HepG2 (cell line): ENCODE measurements around the gene CASP7. TPM values are rescaled to one million over a fixed set of nuclear protein-coding genes. Genes with fewer than 3 reads are reported as not detected.

ENCODE experiments used
- AGO2 ChIP-seq: fragments of 200-400 bp; formaldehyde crosslinking; optimal IDR thresholded peaks from 2 replicates; pipeline ENCODE3; 2017; ENCODE audit warnings: mild to moderate bottlenecking, low read depth, low read length, moderate library complexity
- ARNT ChIP-seq: fragments of 450-650 bp; IDR thresholded peaks from 2 replicates; pipeline ENCODE4 v1.6.1; 2017
- CEBPG ChIP-seq: IDR thresholded peaks from 2 replicates; pipeline ENCODE4 v1.6.1; 2016
- CREB1 ChIP-seq, 2 experiments: fragments of 450-650 bp in 1 of 2; IDR thresholded peaks; 2 replicates each; pipeline ENCODE4 v1.6.1; 2016 to 2017; ENCODE audit warnings: control low read depth in 1 of 2, mild to moderate bottlenecking in 1 of 2, missing compliant biosample characterization in 1 of 2, missing genetic modification characterization in 1 of 2
- ELF3 ChIP-seq: IDR thresholded peaks from 2 replicates; pipeline ENCODE4 v1.6.1; 2016; ENCODE audit warnings: missing genetic modification reagents, missing compliant biosample characterization
- ETV5 ChIP-seq: IDR thresholded peaks from 2 replicates; pipeline ENCODE4 v1.6.1; 2018; ENCODE audit warnings: missing biosample characterization, missing genetic modification reagents, inconsistent platforms, borderline replicate concordance
- FOXA1 ChIP-seq, 2 experiments: fragments of 450-650 bp in 1 of 2; sonication (generic) in 1 of 2; formaldehyde crosslinking in 1 of 2; IDR thresholded peaks; 2 replicates each; pipeline versions ENCODE4 v1.4.0 to v1.6.1; 2016 to 2020; ENCODE audit warnings: missing genetic modification reagents in 1 of 2
- MTF2 ChIP-seq: sonication (generic); formaldehyde crosslinking; IDR thresholded peaks from 2 replicates; pipeline ENCODE4 v1.5.0; 2020; ENCODE audit warnings: missing genetic modification reagents, borderline replicate concordance
- NCOR1 ChIP-seq: fragments of 200-600 bp; sonication (generic); IDR thresholded peaks from 2 replicates; pipeline ENCODE4 v1.7.0; 2017; ENCODE audit warnings: antibody characterized with exemption, low read length, borderline replicate concordance
- PCBP2 ChIP-seq: fragments of 200-400 bp; formaldehyde crosslinking; optimal IDR thresholded peaks from 2 replicates; pipeline ENCODE3; 2018; ENCODE audit warnings: low read length, low read depth; ENCODE audit not compliant: poor library complexity, severe bottlenecking
- RARA ChIP-seq: IDR thresholded peaks from 2 replicates; pipeline ENCODE4 v1.6.1; 2016; ENCODE audit warnings: missing genetic modification reagents, missing compliant biosample characterization
- SP1 ChIP-seq, 2 experiments: fragments of 450-650 bp in 1 of 2; sonication (generic) in 1 of 2; formaldehyde crosslinking in 1 of 2; IDR thresholded peaks; 2 replicates each; pipeline versions ENCODE4 v1.4.0 to v1.6.1; 2016 to 2020; ENCODE audit warnings: missing genetic modification reagents in 1 of 2
- SP140L ChIP-seq: sonication (generic); formaldehyde crosslinking; IDR thresholded peaks from 2 replicates; pipeline ENCODE4 v1.4.0; 2020; ENCODE audit warnings: missing genetic modification reagents, borderline replicate concordance
- TP53 ChIP-seq: sonication (generic); formaldehyde crosslinking; conservative IDR thresholded peaks from 2 replicates; pipeline ENCODE4 v1.4.0; 2020; ENCODE audit warnings: missing genetic modification reagents
- ZBTB20 ChIP-seq: sonication (generic); formaldehyde crosslinking; IDR thresholded peaks from 2 replicates; pipeline ENCODE4 v1.8.1; 2023; ENCODE audit warnings: missing genetic modification reagents, low read depth, mild to moderate bottlenecking, borderline replicate concordance
- ZFP41 ChIP-seq: sonication (generic); formaldehyde crosslinking; IDR thresholded peaks from 2 replicates; pipeline ENCODE4 v1.4.0; 2020; ENCODE audit warnings: mild to moderate bottlenecking, missing genetic modification reagents, borderline replicate concordance
- ZNF672 ChIP-seq: sonication (generic); formaldehyde crosslinking; IDR thresholded peaks from 2 replicates; pipeline ENCODE4 v1.8.1; 2022; ENCODE audit warnings: missing genetic modification reagents
- polyA plus RNA-seq, 8 experiments: library from polyadenylated mRNA; depleted of rRNA in 3 of 8; stranded (reverse) in 7 of 8; unstranded in 1 of 8; fragments of >200 nt; fragmentation: Illumina TruSeq in 4 of 8; extraction: Trizol in 4 of 8; gene quantifications; 2 replicates each; pipeline versions ENCODE4 v1.2.1 to v1.2.3, GENCODE V29; 2011 to 2016; ENCODE audit warnings: low read depth in 4 of 8, missing spikeins in 1 of 8, mixed read lengths in 1 of 8; ENCODE audit not compliant: insufficient read depth in 1 of 8
- total RNA-seq, 5 experiments: library from RNA; depleted of rRNA; stranded (reverse); fragments of >200 nt; fragmentation: Illumina TruSeq; extraction: Trizol; gene quantifications; 2 replicates each; pipeline ENCODE4 v1.2.3, GENCODE V29; 2016; ENCODE audit warnings: low read depth in 1 of 5
- TF ChIP-seq, protein P1 (sequence below): sonication (generic); formaldehyde crosslinking; IDR thresholded peaks from 2 replicates; pipeline ENCODE4 v1.8.0; 2022; ENCODE audit warnings: missing genetic modification reagents, mild to moderate bottlenecking, borderline replicate concordance
- TF ChIP-seq, protein P2 (sequence below): sonication (generic); formaldehyde crosslinking; IDR thresholded peaks from 2 replicates; pipeline ENCODE4 v1.5.0; 2020; ENCODE audit warnings: mild to moderate bottlenecking, missing genetic modification reagents
- TF ChIP-seq, protein P3 (sequence below): sonication (generic); formaldehyde crosslinking; IDR thresholded peaks from 2 replicates; pipeline ENCODE4 v1.4.0; 2020; ENCODE audit warnings: missing genetic modification reagents

Gene CASP7
- total and polyA plus RNA-seq, 2 of the 13 experiments (the other 11 are each of a cell fraction or from before 2014, with no cell fraction given) = 11.9 to 39.3 TPM

DNA sequence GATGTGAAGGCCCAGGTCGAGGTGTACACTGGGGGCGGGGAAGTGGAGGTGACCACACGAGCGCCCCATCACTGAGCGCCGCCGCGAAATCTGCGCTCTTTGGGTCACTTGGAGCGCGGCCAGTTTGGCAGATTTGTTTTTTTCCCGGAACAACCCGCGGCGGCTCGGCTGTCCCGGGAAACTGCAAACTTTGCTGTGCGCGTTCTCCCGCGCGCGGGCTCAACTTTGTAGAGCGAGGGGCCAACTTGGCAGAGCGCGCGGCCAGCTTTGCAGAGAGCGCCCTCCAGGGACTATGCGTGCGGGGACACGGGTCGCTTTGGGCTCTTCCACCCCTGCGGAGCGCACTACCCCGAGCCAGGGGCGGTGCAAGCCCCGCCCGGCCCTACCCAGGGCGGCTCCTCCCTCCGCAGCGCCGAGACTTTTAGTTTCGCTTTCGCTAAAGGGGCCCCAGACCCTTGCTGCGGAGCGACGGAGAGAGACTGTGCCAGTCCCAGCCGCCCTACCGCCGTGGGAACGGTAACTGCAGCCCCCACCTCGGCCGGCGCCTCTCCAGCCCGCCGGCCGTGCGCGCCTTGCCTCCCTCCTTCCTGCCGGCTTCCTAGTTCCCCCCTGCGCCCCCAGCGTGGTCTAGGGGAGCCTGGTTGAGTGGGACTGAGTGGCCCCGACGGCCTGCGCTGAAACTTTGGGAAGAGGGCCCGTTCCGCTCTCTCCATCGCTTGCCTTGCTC, at the start of gene CASP7 (continued):
- no peak for TF ChIP-seq MTF2 (CRISPR knock-in tag)
- TF ChIP-seq, protein P1, sequence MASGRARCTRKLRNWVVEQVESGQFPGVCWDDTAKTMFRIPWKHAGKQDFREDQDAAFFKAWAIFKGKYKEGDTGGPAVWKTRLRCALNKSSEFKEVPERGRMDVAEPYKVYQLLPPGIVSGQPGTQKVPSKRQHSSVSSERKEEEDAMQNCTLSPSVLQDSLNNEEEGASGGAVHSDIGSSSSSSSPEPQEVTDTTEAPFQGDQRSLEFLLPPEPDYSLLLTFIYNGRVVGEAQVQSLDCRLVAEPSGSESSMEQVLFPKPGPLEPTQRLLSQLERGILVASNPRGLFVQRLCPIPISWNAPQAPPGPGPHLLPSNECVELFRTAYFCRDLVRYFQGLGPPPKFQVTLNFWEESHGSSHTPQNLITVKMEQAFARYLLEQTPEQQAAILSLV (CRISPR knock-in tag) = 0 out of 2 replicates have a peak, but pooled peaks have one; percentile 26
- 0 out of 2 replicates have a peak, but pooled peaks have one; percentile 3 for TF ChIP-seq CEBPG
- TF ChIP-seq RARA (CRISPR knock-in tag) = 0 out of 2 replicates have a peak, but pooled peaks have one; percentile 15
- TF ChIP-seq ARNT = no peak
- TF ChIP-seq TP53 = no peak
- 0 out of 2 replicates have a peak, but pooled peaks have one; percentile 22 for TF ChIP-seq ZBTB20 (CRISPR knock-in tag)
- no peak for TF ChIP-seq PCBP2
- TF ChIP-seq, protein P2, sequence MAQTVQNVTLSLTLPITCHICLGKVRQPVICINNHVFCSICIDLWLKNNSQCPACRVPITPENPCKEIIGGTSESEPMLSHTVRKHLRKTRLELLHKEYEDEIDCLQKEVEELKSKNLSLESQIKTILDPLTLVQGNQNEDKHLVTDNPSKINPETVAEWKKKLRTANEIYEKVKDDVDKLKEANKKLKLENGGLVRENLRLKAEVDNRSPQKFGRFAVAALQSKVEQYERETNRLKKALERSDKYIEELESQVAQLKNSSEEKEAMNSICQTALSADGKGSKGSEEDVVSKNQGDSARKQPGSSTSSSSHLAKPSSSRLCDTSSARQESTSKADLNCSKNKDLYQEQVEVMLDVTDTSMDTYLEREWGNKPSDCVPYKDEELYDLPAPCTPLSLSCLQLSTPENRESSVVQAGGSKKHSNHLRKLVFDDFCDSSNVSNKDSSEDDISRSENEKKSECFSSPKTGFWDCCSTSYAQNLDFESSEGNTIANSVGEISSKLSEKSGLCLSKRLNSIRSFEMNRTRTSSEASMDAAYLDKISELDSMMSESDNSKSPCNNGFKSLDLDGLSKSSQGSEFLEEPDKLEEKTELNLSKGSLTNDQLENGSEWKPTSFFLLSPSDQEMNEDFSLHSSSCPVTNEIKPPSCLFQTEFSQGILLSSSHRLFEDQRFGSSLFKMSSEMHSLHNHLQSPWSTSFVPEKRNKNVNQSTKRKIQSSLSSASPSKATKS (CRISPR knock-in tag) = no peak
- peak; percentile 39 for TF ChIP-seq AGO2
- no peak for TF ChIP-seq ZNF672 (CRISPR knock-in tag)
- TF ChIP-seq ELF3 (CRISPR knock-in tag) = peak; percentile 43
- TF ChIP-seq FOXA1 (IDR thresholded peaks at IDR 0.05) = no peak
- TF ChIP-seq FOXA1 (CRISPR knock-in tag; IDR thresholded peaks at IDR 0.05) = peak; percentile 6; the same call in 1 of the 2 replicates
- no peak for TF ChIP-seq CREB1 (IDR thresholded peaks at IDR 0.05)
- no peak for TF ChIP-seq CREB1 (CRISPR knock-in tag; IDR thresholded peaks at IDR 0.05)
- no peak for TF ChIP-seq NCOR1
- no peak for TF ChIP-seq SP140L (CRISPR knock-in tag)
- no peak; the same call in 1 of the 2 replicates for TF ChIP-seq ETV5 (CRISPR knock-in tag)
- TF ChIP-seq SP1 (IDR thresholded peaks at IDR 0.05) = no peak
- TF ChIP-seq SP1 (CRISPR knock-in tag; IDR thresholded peaks at IDR 0.05) = peak; percentile 32; the same call in 1 of the 2 replicates
- TF ChIP-seq ZFP41 (CRISPR knock-in tag) = no peak
- TF ChIP-seq, protein P3, sequence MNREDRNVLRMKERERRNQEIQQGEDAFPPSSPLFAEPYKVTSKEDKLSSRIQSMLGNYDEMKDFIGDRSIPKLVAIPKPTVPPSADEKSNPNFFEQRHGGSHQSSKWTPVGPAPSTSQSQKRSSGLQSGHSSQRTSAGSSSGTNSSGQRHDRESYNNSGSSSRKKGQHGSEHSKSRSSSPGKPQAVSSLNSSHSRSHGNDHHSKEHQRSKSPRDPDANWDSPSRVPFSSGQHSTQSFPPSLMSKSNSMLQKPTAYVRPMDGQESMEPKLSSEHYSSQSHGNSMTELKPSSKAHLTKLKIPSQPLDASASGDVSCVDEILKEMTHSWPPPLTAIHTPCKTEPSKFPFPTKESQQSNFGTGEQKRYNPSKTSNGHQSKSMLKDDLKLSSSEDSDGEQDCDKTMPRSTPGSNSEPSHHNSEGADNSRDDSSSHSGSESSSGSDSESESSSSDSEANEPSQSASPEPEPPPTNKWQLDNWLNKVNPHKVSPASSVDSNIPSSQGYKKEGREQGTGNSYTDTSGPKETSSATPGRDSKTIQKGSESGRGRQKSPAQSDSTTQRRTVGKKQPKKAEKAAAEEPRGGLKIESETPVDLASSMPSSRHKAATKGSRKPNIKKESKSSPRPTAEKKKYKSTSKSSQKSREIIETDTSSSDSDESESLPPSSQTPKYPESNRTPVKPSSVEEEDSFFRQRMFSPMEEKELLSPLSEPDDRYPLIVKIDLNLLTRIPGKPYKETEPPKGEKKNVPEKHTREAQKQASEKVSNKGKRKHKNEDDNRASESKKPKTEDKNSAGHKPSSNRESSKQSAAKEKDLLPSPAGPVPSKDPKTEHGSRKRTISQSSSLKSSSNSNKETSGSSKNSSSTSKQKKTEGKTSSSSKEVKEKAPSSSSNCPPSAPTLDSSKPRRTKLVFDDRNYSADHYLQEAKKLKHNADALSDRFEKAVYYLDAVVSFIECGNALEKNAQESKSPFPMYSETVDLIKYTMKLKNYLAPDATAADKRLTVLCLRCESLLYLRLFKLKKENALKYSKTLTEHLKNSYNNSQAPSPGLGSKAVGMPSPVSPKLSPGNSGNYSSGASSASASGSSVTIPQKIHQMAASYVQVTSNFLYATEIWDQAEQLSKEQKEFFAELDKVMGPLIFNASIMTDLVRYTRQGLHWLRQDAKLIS (CRISPR knock-in tag) = no peak
